ENCODE data around the gene PPP1R14D. TPM values are rescaled to one million over a fixed set of nuclear protein-coding genes. Genes with fewer than 3 reads are reported as not detected.
A peak's percentile ranks its signal among the peaks of the same experiment; 100 is the strongest.

The PPP1R14D gene
- total RNA-seq, 4 donors from 2014 or later, result not detected

DNA sequence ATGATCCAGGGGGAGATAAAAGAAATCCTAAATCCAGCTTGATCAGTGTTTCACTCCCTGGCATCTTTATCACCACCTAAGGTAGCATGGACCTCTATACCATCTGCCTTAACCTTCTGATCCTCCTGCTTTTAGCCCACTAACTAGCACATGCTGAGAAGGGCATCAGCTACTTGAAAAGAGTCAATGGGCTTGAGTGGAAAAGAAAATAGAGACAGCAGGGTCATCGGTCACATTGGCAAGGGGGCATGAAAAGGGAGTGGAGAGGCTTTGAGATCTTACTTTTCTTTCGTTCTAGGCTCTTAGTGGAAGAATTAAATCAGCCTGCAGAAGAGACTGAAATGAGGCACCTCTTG lies 21.9 kb downstream of the PPP1R14D start:
- TF ChIP-seq, protein P1, sequence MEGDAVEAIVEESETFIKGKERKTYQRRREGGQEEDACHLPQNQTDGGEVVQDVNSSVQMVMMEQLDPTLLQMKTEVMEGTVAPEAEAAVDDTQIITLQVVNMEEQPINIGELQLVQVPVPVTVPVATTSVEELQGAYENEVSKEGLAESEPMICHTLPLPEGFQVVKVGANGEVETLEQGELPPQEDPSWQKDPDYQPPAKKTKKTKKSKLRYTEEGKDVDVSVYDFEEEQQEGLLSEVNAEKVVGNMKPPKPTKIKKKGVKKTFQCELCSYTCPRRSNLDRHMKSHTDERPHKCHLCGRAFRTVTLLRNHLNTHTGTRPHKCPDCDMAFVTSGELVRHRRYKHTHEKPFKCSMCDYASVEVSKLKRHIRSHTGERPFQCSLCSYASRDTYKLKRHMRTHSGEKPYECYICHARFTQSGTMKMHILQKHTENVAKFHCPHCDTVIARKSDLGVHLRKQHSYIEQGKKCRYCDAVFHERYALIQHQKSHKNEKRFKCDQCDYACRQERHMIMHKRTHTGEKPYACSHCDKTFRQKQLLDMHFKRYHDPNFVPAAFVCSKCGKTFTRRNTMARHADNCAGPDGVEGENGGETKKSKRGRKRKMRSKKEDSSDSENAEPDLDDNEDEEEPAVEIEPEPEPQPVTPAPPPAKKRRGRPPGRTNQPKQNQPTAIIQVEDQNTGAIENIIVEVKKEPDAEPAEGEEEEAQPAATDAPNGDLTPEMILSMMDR (IDR thresholded peaks at IDR 0.05), result no peak
- Histone ChIP-seq H3K4me1 (peaks cover 3 to 42% (median 22%) of the 10 kb centered on the region in 3 donors), H3K27ac (peak overlapping the region; percentile 85 to 98 (median 96)), H3K9me3 (no peaks in the 10 kb centered on the region), H3K27me3 (no peaks in the 10 kb centered on the region), H3K4me3 (peak overlapping the region; percentile 70 to 88), H3K36me3 (peaks cover 0 to 35% of the 10 kb centered on the region in 2 donors)
- 0 to 5% methylated on average over 2 of the region's 2 CpGs for WGBS, 2 donors (ENCODE audit: low coverage in 1 of 2)
- ATAC-seq, result no peak

DNA sequence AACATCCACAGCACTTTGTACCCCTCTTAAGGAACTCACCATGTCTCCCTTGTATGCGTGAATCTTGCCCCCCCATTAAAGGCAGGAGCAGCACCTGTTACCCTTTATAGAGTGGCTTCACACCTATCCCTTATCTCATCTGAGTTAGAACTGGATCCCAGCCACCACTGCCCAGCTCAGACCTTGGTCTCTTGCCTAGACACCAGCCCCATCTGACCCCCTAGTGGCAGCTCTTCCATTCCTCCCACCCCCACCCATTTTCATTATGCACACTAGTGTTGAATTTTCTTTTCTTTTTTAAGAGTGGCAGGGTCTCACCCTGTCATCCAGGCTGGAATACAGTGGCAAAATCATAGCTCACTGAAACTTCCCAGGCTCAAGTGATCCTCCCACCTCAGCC lies 24.8 kb downstream of the PPP1R14D start:
- Histone ChIP-seq H3K4me1 (peaks cover 3 to 37% (median 17%) of the 10 kb centered on the region in 3 donors), H3K4me3 (no peak overlapping the region), H3K36me3 (peaks cover 0 to 12% of the 10 kb centered on the region in 2 donors), H3K27me3 (no peaks in the 10 kb centered on the region), H3K9me3 (no peaks in the 10 kb centered on the region), H3K27ac (no peak overlapping the region)
- no peak for ATAC-seq
- 100% methylated on average over 1 of the region's 1 CpG; no CpG with 5 or more reads in 1 of the 2 donors for WGBS, 2 donors (ENCODE audit: low coverage in 1 of 2)
- TF ChIP-seq POLR2A (IDR thresholded peaks at IDR 0.05) (no peak), POLR2AphosphoS5 (IDR thresholded peaks at IDR 0.05) (no peak), EP300 (IDR thresholded peaks at IDR 0.05) (no peak)
- TF ChIP-seq, protein P1 (IDR thresholded peaks at IDR 0.05), result no peak

DNA sequence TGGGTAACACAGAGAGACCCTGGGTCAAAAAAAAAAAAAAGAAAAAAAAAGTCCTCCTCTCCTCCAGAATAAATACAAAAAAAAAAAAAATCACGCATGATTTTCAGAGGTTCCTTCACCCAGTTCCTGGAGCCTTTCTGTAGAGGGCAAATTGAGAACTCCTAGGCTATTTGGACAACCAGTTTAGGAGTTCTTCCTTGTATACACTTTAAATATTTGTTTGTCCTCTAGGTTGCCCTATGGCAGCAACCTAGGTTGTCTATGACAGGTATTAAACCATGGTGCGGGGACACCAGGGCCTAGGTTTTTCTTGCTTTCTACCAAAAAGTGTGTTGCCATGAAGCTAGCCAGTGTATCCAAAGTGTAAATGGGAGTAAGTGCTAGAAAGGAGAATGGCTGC lies 25.4 kb downstream of the PPP1R14D start:
- Histone ChIP-seq H3K9me3 (no peaks in the 10 kb centered on the region), H3K27ac (no peak overlapping the region), H3K4me3 (no peak overlapping the region), H3K36me3 (peaks cover 0 to 18% of the 10 kb centered on the region in 2 donors), H3K27me3 (no peaks in the 10 kb centered on the region), H3K4me1 (peaks cover 0 to 30% (median 11%) of the 10 kb centered on the region in 3 donors)
- WGBS, 2 donors (ENCODE audit: low coverage in 1 of 2), result 88% methylated on average over 2 of the region's 2 CpGs; no CpG with 5 or more reads in 1 of the 2 donors
- ATAC-seq, result no peak
- TF ChIP-seq POLR2AphosphoS5 (IDR thresholded peaks at IDR 0.05) (no peak), EP300 (IDR thresholded peaks at IDR 0.05) (no peak), POLR2A (IDR thresholded peaks at IDR 0.05) (no peak)
- TF ChIP-seq, protein P1 (IDR thresholded peaks at IDR 0.05), result no peak

DNA sequence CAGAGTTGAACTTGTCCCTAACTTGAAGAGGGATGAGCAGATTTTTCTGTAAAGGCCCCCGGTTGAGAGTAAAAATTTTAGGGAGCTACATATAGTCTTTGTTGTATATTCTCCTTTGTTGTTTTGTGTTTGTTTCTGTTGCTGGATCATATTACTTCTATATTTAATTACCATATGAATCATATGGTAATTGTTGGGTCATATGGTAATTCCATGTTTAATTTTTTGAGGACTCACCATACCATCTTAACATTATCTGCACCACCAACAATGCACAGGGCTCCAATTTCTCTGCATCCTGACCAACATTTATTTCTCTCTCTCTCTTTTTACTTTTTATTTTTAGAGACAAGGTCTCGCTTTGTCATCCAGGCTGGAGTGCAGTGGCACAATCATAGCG lies 29.0 kb downstream of the PPP1R14D start:
- no peaks in the 10 kb centered on the region for H3K9me3 ChIP-seq
- no peaks in the 10 kb centered on the region for H3K27me3 ChIP-seq
- peaks cover 0 to 29% (median 0%) of the 10 kb centered on the region in 3 donors for H3K4me1 ChIP-seq
- H3K4me3 ChIP-seq, result no peak overlapping the region
- H3K36me3 ChIP-seq, result peaks cover 0 to 18% of the 10 kb centered on the region in 2 donors
- WGBS, 2 donors (ENCODE audit: low coverage in 1 of 2), result 86 to 87% methylated on average over 3 of the region's 3 CpGs
- ATAC-seq, result no peak
- no peak overlapping the region for H3K27ac ChIP-seq
- TF ChIP-seq EP300 (IDR thresholded peaks at IDR 0.05) (no peak), POLR2AphosphoS5 (IDR thresholded peaks at IDR 0.05) (no peak), POLR2A (IDR thresholded peaks at IDR 0.05) (no peak)
- TF ChIP-seq, protein P1 (IDR thresholded peaks at IDR 0.05), result no peak

DNA sequence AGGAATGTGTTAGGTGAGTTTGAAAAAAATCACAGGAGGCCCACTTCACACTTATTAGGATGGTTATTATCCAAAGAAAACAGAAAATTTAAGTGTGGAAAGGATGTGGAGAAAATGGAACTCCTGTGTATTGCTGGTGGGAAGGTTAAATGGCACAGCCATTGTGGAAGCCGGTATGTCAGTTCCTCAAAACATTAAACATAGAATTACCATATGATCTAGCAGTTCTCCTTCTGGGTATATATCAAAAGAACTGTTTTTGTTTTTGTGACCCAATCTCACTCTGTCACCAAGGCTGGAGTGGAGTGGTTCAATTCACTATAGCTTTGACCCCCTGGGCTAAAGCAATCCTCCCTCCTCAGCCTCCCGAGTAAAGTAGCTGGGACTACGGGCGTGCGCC lies 32.0 kb downstream of the PPP1R14D start:
- Histone ChIP-seq H3K36me3 (peaks cover 0 to 19% of the 10 kb centered on the region in 2 donors), H3K4me1 (peaks cover 0 to 29% (median 2%) of the 10 kb centered on the region in 3 donors), H3K27ac (no peak overlapping the region), H3K9me3 (no peaks in the 10 kb centered on the region), H3K27me3 (no peaks in the 10 kb centered on the region), H3K4me3 (no peak overlapping the region)
- TF ChIP-seq EP300 (IDR thresholded peaks at IDR 0.05) (no peak), POLR2AphosphoS5 (IDR thresholded peaks at IDR 0.05) (no peak), POLR2A (IDR thresholded peaks at IDR 0.05) (no peak)
- TF ChIP-seq, protein P1 (IDR thresholded peaks at IDR 0.05), result no peak
- WGBS, 2 donors (ENCODE audit: low coverage in 1 of 2), result 90 to 95% methylated on average over 3 to 4 of the region's 5 CpGs
- ATAC-seq, result no peak

Data from gastroesophageal sphincter (tissue), 4 donors.